H4 (cell line): Measurements from ENCODE around the gene PDLIM5. TPM values are rescaled to one million over a fixed set of nuclear protein-coding genes. Genes with fewer than 3 reads are reported as not detected.
"Not testable (repeated sequence)": the region's sequence is repeated elsewhere in the genome, so short reads cannot be mapped to it uniquely, and the experiment has no call there.

Experiments used
- DNase-seq: peaks from one replicate; pipeline ENCODE4 v3.0.0-alpha.2; 2015; ENCODE audit warnings: low spot score
- total RNA-seq: library from RNA; depleted of rRNA; stranded (reverse); fragments of >200 nt; shearing (Covaris generic); gene quantifications from 2 replicates; pipeline ENCODE4 v1.2.3, GENCODE V29; 2014

PDLIM5 gene
- total RNA-seq, 1 experiment from 2014 or later: 34.7 TPM

GRCh38 chr4:94461506-94461905 lies 9.8 kb downstream of the PDLIM5 start:
- no peak for DNase-seq

GRCh38 chr4:94462572-94462971 lies 10.8 kb downstream of the PDLIM5 start:
- DNase-seq: no peak

GRCh38 chr4:94463771-94464170 lies 12.0 kb downstream of the PDLIM5 start:
- DNase-seq: no peak

GRCh38 chr4:94466371-94466770 lies 14.6 kb downstream of the PDLIM5 start:
- DNase-seq: no peak

DNA sequence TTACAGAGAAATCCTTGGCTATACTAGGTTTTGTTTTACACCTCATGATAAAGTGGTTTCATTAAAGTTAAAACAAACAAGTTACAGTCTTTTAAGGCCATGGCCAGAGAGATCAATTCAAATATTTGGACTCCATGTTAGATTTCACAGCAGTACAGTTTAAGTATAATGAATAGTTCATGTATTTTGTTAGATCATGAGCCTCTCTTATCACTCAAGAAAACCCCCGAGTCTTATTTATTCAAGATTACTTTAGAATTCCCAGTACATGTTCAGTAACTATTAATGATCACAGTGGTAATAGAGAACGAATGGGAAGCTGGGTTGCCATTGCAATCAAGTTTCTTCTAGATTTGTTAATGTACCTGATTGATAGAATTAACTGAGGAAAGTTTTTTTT lies 15.2 kb downstream of the PDLIM5 start:
- DNase-seq: no peak

DNA sequence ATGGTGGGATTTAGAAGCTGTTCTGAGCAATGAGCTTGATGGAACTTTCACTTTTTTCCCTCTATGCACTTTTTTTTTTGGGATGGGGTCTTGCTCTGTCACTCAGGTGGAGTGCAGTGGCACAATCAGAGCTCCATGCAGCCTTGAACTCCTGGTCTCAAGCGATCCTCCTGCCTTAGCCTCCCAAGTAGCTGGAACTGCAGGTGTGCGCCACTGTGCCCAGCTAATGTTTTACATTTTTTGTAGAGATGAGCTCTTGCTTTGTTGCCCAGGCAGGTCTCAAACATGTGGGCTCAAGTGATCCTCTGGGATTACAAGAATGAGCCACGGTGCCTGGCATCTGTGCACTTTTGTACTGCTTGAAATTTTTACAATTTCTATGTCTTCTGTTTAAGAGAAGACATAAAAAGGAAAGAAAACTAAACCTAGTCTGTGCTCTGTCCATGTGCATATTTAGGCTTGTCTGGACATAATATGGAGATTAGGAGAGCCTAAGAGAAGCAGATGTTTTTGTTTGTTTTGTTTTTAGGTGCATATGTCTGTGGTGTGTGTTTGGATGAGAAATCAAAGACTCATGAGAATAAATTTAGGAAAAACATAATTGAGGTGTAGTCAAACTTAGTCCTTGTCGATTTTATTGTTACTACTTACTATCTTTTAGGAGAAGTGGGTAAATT lies 16.5 kb downstream of the PDLIM5 start:
- no peak for DNase-seq

DNA sequence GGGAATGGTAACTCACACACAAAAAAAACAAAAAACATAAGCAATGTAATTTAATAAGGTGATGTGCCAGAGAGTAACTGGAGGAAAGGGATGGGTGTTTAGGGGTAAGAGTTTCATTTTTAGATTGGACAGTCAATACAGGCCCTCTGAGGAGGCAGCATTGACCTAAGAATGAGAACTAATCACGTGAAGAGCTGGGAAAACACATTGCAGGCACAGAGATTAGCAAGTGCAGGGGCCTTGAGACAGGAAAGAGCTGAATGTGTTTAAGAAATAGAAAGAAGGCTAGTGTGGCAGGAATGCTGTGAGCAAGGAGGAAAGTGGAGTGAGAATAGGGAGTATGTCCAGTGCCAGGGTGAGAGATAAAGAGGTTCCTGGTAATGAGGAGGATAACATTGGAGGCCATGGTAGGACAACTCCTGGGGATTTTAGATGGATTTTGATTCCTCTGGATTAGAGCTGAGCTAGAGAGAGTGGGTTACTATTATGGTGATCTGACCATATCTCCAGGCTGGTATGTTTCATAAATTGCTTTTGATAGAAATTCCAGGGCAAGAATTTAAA lies 17.6 kb downstream of the PDLIM5 start:
- no peak for DNase-seq

DNA sequence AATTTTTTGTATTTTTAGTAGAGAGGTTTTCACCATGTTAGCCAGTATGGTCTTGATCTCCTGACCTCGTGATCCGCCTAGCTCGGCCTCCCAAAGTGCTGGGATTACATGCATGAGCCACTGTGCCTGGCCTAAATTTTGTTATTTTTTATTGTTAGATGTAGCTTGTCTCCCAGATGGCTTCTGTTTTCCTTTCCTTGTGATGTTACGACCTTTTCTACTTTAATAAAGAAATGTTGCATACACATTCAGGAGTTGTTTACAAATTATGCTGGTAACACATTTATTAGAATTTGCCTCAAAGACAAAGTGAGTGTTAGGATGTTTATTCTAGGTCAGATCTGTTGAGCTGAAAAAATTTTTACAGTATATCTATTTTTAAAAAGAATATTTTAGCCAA lies 18.4 kb downstream of the PDLIM5 start:
- DNase-seq: no peak

GRCh38 chr4:94470782-94471181 lies 19.0 kb downstream of the PDLIM5 start:
- not testable (repeated sequence) for DNase-seq

DNA sequence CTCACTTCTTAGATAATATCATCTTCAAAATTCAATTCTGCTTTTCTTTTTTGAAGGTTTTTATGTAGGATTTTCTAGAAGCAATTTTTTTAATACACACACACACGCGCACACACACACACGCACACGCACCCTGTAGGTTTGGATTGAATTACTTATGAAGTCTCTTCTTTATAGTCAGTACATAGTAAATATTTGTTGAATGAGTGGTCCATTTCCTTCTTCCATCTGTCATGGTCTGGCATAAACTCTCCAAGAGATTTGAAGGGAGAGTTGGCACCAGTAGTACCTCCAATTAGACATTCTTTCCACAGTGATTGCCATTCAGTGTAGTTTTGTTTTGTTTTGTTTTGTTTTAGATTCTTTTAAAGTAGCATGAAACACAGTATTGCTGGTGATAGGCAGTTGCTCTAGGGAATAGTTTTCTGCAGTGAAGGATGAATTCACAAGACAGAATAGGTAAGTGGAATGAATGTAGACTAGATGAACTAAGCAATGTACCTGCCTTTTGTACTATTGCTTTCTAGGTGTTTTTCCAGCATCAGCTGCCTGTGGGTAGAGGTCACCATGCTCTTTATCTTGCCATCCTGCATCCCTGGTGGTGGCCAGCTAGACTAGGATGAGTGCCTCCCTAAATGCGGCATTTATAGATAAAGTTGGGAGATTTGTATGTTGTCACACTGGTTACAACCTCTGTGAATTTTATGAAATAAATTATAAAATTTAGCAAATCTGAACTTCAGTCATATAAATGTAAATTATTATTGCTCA lies 20.5 kb downstream of the PDLIM5 start:
- DNase-seq: peak; percentile 47

GRCh38 chr4:94475050-94475449 lies 23.3 kb downstream of the PDLIM5 start:
- DNase-seq: no peak

DNA sequence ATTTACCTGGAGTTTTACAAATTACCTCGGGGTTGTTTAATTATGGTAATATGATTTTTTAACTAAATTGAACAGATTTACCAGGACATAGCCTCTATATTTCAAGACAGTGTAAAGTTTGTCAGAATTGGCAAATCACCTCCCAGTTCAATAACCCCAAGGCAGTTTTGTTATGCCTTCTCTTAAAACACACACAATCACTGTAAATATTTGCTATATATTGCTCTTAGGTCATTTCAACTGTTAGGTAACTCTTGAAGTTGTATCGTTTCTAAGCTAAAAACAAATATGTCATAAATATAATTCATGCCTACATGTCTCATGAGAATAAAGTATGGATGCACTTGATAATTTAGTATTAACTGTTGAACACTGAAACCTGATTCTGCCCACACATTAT lies 24.1 kb downstream of the PDLIM5 start:
- DNase-seq: no peak

- DNase-seq: no peak
Measured at GRCh38 chr4:94477227-94477626, 25.5 kb downstream of the PDLIM5 start.

DNA sequence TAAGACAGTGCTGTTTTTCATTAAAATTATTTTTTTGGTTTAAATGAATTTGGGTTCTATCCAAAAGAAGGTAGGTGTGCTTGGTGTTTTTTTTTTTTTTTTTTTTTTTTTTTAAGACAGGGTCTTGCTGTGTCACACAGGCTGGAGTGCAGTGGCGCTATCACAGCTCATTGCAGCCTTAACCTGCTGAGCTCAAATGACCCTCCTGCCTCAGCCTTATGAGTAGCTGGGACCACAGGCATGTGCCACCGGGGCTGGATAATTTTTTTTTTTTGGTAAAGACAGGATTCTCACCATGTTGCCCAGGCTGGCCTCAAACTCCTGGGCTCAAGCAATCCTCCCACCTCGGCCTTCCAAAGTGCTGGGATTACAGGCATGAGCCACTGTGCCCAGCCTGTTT lies 27.1 kb downstream of the PDLIM5 start:
- DNase-seq: not testable (repeated sequence)

GRCh38 chr4:94479358-94480141 lies 27.8 kb downstream of the PDLIM5 start:
- no peak for DNase-seq

DNA sequence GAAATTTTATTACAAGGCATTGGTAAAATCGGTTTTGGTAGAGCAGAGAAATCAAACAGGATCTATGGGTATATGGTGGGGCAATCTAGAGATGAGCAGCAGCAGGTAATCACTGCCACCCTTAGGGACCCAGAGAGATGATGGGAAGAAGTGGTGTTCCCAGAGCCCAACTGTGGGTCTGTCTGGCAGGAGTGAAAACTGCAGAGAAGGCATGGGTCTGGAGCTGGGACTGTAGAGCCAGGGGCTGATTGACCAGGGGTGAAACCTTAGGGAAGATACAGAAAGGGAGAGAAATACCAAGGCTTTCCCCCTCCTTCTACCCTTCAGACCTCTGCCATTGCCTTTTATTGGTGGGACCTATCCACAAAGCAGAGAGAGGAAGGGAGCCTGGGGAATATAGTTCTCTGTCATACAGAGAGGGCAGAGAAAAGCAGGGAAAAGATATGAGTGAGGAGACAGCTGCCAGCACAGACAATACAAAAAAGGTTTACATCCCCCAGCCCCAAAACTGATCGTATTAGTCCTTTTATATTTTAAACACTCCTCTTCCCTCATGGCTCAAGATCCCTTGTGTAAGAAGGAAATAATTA lies 28.7 kb downstream of the PDLIM5 start:
- no peak for DNase-seq

DNA sequence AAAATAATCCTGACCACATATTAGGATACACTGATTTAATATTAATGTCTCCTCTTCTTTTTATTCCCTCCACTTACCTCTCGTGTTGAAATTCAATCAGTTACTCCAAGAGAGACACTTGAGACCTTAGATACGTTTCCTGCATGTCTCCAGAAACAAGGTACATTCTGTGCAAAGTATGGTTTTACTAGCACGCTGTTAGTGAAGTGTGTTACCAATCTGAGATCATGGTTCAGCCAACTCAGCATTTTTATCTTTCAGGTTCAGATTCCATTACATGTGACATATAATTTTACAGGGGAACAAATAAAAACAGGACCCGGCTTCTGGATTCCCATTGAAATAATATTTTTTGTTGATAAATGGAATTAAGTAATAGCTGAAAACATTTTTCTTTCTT lies 32.2 kb downstream of the PDLIM5 start:
- DNase-seq: no peak

- DNase-seq: no peak
Measured at GRCh38 chr4:94484818-94485217, 33.1 kb downstream of the PDLIM5 start.

- DNase-seq: peak; percentile 83
Measured at GRCh38 chr4:94486372-94486801, 34.6 kb downstream of the PDLIM5 start.

GRCh38 chr4:94488670-94489069 lies 36.9 kb downstream of the PDLIM5 start:
- peak; percentile 95 for DNase-seq

DNA sequence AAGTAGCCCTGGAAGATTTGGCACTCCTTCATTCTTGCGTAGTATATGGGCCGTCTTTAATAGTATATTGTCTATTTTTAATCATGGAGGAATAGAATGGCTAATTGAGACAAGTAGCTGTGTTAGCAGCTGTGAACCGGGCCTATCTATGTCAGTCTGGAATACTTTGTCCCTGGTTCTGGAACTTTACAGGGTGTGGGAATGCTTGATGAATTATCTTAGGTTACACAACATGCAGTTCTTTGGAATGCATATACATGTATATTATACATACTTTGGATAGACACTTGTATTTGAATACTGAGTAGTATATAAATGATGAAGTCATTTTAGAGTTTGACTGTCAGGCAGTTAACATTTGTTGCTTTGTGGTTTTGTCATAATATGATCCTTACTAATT lies 37.4 kb downstream of the PDLIM5 start:
- no peak for DNase-seq

GRCh38 chr4:94490437-94490836 lies 38.7 kb downstream of the PDLIM5 start:
- DNase-seq: no peak
